Smooth muscle cell of the brain vasculature (primary cell): ENCODE measurements around the gene PI4K2A.
A peak's percentile ranks its signal among the peaks of the same experiment; 100 is the strongest.

Experiments
- DNase-seq: peaks from one replicate; pipeline ENCODE4 v3.0.0-alpha.2; 2012; ENCODE audit warnings: low read depth, low spot score

Gene PI4K2A

DNA sequence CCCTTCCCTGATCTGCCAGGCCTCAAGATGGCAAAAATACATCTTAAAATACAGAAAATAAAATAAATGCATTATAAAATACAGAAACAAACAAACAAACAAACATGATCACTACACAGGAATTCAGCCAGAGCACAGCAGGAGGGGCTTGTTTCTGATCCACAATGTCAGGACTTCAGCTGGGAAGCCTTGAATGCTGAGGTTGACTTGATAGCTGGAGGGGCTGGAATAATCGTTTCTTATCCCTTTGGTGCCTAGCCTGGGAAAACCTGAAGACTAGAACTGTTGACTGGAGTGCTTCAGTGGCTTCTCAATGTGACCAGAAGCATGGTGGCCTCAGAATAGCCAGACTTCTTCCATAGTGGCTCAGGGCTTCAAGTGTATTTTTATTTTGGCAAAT lies 63.9 kb downstream of the PI4K2A start:
- DNase-seq, result no peak

DNA sequence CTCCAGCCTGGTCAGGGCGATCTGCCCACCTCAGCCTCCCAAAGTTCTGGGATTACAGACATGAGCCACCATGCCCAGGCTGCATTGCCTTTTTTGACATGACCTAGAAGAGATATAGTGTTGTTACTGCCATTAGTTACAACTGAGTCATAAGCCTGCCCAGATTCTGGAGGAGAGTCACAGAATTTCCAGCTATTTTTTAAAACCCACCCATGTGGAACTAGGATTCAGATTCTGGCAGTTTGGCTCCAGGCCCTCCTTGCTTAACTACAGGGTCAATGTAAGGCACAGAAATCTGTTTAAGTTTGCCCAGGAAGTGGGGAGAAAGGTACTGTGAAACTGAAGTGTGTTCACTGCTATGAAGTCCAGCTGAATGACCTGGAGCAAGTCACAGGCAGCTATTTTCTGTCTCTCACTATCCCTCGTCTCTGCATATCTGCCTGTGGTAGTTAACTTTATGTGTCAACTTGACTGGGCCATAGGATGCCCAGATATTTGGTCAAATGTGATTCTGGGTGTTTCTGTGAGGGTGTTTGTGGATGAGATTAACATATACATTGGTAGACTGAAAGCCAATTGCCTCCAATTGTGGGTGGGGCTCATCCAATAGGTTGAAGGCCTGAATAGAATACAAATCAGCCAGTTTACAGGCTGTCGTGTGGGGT lies 64.7 kb downstream of the PI4K2A start:
- no peak for DNase-seq

DNA sequence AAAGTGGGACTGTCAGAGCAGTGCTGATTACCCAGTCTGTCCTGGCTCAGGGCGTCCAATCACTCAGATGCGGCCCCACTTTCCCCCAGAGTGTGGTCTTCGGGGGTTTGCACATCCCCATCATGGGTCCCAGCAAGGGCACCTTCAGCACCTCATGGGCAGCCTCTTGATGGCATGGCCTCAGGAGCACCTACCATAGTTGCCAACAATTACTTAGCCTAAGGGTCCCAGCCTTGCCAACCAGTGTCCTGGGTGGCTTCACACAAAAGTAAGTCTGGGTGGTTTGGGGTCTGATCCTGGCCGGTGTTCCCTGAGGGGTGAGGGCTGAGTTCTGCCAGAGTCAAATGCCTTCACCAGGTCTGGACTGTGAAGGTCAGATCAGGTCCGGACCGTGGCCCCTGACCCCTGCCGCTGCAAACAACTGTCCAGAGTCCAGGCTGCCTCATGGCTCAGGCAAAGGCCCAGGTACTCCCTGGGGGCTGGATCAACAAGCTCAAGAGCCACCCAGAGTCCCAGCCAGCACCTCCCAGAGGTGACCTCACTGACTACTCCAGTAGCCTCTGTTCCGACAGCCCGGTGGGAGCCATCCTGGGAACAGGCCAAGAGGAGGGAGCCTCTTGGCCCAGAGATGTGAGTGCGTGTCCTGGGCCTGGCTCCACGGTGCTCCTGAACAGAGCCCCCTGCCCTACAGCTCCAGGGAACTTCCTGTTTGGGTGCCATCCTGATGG lies 66.8 kb downstream of the PI4K2A start:
- no peak for DNase-seq

DNA sequence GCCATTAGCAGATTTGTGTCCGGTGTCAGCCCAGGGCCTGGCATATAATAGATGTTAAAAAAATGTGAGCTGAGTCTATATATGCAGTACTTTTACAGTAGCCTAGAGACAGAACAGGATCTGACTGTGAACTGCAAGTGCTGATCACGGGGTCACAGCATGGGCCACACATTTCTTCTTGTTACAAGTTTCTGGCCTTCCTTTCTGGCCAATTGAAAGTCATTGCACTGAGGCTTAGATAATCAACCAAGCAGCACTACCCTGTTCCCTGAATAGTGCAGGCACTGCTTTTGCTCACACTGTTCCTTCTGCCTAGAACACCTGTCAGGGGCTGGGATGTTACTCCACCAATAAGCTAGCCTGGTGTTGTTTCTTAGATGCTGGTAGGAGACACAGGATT lies 67.7 kb downstream of the PI4K2A start:
- DNase-seq, result no peak

DNA sequence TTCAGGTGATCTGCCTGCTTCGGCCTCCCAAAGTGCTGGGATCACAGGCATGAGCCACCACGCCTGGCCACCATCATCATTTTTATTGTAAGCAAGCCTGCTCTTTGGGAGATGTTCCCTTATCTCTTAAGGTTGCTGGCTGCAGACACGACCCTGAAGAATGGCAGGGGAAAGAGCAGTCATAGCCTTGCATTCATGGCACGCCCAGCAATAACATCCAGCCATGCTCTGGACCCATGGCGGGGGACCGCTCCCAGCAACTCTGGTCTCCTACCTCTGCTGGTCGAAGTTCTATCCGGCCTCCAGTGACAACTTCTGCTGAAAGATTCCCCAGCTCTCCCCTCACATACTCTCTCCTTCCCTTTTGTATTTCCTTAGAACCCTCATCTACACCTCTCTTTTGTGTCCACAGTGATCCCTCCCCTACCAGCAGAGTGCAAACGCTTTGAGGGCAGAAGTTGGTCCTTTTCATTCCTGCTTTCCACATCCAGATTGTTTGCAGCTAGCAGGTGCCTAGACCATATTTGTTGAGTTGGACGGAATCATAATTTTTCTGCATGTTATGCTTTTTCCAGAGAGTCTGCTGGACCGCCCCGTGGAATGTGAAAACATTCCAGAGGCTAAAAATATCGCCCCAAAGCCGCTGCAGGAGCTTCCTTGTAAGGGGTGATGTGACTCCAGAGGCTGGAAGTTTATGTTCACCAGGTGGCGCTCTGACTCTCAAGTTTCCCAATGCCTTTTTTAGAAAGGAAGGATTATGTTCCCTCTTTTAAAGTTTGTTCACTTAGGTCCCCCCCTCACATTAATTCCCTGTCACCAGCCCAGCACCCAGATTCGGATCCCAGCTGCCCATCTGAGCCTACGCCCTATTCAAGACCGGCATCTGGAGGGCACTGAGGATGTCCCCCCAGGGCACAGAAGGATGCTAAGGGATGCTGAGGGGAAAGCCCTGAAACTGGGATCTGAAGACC lies 68.8 kb downstream of the PI4K2A start:
- DNase-seq, result peak; percentile 65

DNA sequence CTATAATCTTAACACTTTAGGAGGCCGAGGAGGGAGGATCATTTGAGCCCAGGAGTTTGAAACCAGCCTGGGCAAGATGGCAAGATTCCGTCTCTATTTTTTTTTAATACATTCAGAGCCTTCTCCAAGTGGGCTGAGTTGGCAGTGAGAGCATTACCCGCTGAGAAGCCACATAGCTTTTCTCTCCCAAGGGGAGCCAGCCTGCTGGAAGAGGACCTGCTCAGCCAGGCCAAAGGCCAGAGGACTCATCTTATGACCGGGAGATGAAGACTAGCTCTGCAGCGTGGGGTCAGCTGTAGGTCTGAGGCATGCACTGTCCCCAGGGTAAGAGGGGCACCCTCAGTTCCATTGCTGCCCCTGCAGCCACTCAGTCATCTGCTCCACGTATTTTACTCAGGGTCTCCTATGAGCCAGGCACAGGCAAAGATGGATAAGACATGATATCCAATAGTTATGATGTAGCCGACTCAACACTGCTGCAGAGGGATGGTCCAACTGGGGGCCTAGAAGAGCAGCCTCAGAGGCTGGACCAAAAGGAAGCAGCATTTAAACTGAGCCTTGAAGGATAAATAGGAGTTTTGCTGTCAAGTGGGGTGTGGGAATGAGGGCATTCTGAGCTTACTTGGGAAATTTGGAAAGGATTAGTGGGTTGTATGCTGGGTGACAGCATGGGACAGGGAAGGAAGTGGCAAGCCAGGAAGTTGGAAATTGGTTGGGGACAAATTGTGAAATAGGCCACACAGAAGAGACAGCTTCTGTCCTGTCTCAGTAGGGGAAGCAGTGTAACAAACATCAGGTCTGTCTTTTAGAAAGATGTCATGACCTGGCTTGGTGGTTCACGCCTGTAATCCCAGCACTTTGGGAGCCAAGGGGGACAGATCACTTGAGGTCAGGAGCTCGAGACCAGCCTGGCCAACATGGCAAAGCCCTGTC lies 71.4 kb downstream of the PI4K2A start:
- no peak for DNase-seq

DNA sequence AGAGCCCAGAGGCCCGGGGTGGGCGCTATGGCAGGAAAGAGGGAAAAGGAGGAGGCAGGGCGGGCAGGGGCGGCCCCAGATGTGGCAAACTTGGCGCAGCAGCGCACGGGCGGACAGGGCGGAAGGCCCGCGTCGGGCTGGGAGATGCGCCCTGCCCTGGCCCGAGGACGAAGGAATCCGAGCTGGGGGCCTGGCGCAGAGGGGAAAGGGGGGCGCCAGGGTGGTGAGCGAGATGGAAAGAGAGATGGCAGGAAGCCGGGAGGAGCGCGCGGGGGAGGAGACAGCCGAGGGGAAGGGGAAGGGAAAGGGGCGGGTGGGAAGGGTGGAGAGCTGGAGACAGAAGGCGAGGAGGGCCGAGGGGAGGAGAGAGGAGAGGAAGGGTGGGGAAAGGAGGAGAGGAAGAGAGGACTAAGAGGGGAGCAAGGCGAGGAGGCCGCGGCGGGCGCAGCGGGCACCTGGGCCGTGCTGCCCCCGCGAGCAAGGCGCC lies 72.9 kb downstream of the PI4K2A start, which contains the start of gene MARVELD1:
Gene MARVELD1 (plus strand): TSS at position 392 of the 487 bp plus-strand sequence. CDS start 147 bp downstream, outside the sequence.
- DNase-seq, result no peak

DNA sequence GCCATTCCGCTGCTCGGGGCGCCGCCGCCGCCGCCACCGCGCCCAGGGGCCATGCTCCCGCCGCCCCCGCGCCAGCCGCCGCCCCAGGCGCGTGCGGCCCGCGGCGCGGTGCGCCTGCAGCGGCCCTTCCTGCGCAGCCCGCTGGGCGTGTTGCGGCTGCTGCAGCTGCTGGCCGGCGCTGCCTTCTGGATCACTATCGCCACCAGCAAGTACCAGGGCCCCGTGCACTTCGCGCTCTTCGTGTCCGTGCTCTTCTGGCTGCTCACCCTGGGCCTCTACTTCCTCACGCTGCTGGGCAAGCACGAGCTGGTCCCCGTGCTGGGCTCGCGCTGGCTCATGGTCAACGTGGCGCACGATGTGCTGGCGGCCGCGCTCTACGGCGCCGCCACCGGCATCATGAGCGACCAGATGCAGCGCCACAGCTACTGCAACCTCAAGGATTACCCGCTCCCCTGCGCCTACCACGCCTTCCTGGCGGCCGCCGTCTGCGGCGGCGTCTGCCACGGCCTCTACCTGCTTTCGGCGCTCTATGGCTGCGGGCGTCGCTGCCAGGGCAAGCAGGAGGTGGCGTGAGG lies 73.4 kb downstream of the PI4K2A start:
- DNase-seq, result no peak

DNA sequence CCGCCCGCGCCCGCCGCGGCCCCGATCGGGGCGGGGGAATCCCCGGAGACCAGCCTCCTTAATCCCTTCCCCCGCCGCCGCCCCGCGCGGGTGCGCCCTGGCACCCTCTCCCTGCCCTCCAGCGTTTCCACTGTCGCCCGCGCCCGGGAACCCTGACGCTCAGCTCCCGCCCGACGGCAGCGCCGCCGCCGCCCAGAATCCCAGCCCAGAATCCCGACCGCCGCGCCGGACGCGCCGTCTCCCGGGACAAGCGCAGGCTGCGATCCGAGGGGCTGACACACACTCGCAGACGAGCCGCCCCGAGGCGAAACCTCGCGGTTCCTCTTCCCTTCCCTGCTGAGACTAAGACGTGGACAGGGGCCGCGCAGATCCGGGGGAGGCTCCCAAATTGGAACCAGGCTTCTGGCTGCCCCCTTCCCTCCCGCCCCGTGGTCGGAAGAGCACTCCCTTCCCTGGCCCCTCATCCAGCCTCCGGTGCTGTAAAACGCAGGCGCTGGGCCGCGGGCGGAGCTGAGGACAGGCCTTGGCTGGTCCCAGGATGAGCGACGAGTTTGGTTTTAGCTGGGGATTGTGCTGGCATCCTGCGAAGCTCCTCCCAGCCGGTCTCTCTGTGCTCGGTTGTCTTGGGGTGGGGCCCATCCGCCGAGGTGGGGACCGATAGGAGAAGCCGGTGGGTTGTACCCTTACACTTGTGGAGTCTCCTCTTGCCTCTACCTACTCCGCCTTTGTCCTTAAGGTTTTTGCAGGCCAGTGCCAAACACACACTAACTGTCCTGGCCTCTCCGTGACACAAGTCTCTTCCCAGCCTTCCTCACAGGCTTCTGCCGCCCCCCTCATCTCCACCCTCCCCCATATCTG lies 74.2 kb downstream of the PI4K2A start:
- DNase-seq, result no peak

DNA sequence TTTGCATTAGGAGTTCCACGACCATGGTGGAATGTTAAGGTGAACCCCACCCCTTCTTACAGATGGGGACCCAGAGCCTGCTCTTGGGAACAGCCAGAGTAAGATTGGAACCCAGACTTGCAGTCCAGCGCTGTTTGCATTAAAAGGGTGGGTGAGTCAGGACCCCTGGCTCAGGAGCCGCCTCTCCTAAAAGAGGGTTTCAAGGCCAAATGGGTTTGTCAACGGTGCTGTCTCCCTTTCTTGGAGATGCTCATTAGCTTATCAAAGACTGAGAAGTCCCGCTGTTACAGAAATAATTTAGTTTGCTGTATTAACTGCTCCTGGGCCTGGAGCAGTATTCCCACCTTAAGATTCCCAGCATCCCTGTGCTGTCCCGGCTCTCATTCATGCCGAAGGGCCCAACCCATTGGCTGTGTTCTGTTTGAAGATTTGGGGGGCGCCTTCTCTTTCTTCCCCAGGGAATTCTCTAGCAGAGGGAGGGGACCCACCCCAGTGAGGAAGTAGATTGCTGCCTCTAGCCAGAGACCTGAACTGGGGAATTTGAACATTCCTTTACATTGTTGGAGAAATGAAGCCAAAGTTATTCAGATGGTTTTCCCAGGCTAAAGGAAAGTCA lies 74.9 kb downstream of the PI4K2A start:
- no peak for DNase-seq

DNA sequence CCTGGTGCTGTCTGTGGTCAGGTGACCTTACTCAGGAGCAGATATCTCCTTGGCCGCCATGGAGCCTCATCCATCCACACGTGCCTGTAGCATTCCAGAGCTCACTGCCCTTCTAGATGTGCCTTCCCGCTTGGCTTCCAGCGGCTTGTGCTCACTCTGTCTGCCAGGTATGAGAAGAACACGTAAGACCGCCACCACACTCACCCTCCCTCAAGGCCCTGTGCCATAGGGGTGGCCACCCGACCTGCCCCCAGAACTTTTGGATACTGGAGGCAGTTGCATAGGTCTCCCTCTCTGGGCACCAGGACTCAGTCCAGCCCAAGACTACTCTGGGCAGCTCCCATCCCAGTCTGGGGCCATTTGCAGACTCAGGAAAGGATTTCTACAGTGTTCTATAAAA lies 77.2 kb downstream of the PI4K2A start:
- DNase-seq, result no peak

DNA sequence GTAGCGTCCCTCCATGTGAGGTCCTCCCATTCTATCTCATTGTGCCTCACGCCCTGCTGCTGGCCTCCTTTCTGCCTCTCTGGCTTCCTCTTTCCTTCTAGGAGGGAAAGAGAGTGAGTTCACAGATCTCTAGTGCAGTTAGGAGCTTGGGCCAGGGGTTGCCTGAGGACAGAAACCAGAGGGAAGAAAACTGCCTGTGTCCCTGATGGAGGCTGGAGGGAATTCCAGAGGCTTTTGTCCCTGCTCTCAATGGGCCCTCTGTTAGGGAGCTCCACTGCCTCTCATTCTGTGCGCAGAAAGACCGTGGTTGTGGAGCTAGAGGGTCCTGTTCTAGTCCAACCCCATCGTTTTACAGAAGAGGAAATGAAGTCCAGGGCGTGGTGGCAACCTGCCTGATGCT lies 77.7 kb downstream of the PI4K2A start:
- no peak for DNase-seq

DNA sequence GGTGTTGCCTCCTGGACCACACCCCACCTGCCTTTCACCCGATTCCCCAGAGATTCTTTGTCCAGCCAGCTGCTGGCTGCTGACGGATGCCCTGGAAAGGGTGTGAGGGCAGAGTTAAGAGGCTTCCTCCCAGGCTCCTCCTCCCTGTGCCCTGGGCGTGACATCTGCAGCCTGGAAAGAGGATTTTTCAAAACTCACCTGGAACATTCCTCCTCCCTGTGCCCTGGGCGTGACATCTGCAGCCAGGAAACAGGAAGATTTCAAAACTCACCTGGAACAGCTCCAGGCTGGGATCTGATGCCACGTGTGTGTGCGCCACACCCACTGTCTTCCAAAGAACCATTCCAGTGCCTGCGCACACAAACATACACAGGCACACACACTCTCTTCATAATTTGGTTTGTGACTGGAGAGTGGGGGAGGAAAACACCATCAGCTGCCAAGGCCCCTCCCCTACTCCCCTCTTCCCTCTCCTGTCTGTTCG lies 78.2 kb downstream of the PI4K2A start:
- no peak for DNase-seq

DNA sequence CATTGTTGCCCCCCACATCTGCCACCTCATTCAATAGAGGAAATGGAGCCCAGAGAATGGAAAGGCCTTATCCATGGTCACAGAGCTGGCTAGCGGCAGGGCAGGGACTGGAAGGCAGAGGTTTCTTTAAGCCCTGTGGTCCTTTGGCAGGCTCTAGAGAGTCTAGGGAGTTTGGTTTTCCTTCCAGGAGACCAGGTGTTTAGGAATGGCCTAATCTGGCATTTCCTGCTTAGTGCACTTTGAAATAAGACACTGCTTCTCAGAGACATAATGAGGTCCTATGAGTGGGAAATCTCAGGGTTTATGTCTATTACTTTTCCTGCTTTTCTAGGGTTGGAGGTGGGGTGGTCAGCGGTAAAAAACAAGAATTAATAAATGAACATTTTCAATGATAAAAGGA lies 79.1 kb downstream of the PI4K2A start:
- no peak for DNase-seq

DNA sequence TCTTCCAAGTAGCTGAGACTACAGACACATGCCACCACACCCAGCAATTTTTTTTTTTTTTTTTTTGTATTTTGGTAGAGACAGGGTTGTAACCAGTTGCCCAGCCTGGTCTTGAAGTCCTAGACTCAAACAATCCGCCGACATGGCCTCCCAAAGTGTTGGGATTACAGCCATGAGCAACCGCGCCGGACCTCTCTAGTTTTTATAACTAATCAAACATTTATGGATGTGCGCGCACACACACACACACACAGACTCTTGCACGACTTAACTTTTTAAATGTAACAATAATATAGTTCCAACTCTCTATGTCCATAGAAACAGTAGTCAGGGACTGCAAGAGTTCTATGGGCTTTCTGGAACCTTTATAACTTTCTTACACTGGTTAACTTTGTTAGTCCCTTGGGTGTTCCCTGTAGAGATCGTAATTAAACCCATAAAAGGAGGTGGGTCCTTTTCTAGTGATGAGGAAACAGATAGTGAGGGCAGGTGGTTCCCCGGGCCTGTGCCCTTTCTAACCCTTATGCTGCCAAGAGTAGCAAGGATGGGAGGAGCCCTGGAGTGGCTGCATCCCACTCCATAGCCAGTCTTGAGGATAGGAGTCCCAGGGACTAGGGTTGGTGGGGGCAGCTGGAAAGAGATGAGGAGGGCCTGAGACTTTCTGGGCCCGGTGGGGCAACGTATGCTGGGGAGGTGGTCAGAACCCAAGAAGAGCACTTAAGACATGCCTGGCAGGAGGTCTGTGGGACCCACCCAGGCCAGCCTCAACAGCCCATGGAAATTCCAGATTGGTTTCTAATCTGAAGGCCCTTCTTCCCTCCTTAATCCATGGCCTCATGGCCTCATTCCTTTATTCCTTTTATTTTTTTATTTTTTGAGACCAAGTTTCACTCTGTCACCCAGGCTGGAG lies 81.7 kb downstream of the PI4K2A start:
- DNase-seq, result no peak

DNA sequence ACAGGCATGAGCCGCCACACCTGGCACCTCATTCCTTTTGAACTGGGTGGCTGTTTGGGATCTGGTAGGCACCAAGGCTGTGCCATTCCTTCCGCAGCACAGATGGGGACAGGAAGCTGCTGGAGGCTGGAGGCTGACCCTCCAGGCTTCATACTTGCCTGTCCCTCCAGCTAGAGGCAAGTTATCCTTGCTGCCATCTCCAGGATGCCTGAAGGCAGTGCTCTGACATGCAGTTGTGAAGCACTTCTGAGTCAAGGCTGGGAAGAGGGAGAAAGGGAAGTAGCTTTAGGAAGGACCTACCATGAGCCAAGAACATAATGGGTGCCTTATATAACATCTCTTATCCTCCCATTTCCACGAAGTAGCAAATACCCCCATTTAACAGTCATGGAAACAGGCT lies 82.5 kb downstream of the PI4K2A start:
- no peak for DNase-seq

DNA sequence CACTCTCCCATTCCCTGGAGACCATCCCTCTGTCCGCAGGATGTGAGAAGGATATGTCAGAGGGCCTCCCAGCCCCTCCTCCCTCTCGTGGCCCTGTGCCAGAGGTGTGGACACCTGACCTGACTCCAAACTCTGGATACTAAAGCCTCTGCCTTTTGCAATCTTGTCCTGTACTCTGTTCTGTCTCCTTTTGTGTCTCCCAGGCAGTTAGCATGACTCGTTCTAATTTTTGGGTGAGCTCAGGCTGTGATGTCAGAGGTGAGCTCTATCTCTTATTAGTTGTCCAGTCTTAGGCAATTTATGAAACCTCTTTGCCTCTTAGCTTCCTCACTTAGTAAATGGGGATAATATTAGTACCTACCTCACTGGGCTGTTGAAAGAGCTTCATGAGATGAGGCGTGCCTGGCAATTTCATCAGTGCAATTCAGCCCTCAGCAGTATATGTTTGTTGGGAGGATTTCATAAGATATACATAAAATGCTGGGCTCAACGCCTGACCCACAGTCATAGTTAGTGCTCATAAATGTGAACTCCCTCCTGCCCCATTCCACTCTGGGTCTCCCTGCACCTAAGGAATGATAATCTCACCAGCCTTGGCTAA lies 84.0 kb downstream of the PI4K2A start:
- DNase-seq, result no peak
